Body of pancreas (tissue), 4 donors: ENCODE results near the gene RIC8A. TPM values are rescaled to one million over a fixed set of nuclear protein-coding genes. Genes with fewer than 3 reads are reported as not detected.

Source experiments
- ATAC-seq: fragments of 150-250 bp; one replicate; pipeline ENCODE4 v1.9.1; 2016
- DNase-seq, 4 donors: peaks; one replicate each; pipeline ENCODE4 v3.0.0-alpha.2; 2019
- H3K27ac ChIP-seq, 4 donors: fragments of 200-600 bp; sonication (generic); 1 replicate in 3 of 4; 2 replicates in 1 of 4; pipeline versions ENCODE4 v1.5.1 to v1.6.1; 2016 to 2019; ENCODE audit warnings: mild to moderate bottlenecking in 1 of 4, mixed read lengths in 1 of 4, moderate library complexity in 1 of 4
- H3K27me3 ChIP-seq, 2 donors: fragments of 200-600 bp; sonication (generic); one replicate each; pipeline ENCODE4 v1.6.0; 2016; ENCODE audit warnings: mild to moderate bottlenecking in 1 of 2
- H3K36me3 ChIP-seq, 2 donors: fragments of 200-600 bp; sonication (generic); replicated peaks in 1 of 2; 2 replicates each; pipeline ENCODE4 v1.5.1; 2016; ENCODE audit warnings: low read depth in 2 of 2; ENCODE audit not compliant: insufficient read depth in 1 of 2
- H3K4me1 ChIP-seq: fragments of 200-600 bp; sonication (generic); one replicate; pipeline ENCODE4 v1.6.0; 2016
- H3K4me3 ChIP-seq, 2 donors: fragments of 200-600 bp; sonication (generic); 1 replicate in 1 of 2; 2 replicates in 1 of 2; pipeline ENCODE4 v1.5.1; 2016 to 2019
- H3K9me3 ChIP-seq, 3 donors: fragments of 200-600 bp; sonication (generic); 1 replicate in 2 of 3; 2 replicates in 1 of 3; pipeline ENCODE4 v1.5.1; 2016
- CTCF ChIP-seq, 7 experiments: fragments of 450-650 bp in 4 of 7; fragments of 200-600 bp in 3 of 7; sonication (generic) in 3 of 7; IDR thresholded peaks; one replicate each; pipeline ENCODE4 v1.5.1; 2016 to 2019; ENCODE audit warnings: antibody characterized with exemption in 7 of 7
- POLR2A ChIP-seq, 3 donors: fragments of 450-650 bp; IDR thresholded peaks; one replicate each; pipeline ENCODE4 v1.6.1; 2016; ENCODE audit warnings: antibody characterized with exemption in 3 of 3, mild to moderate bottlenecking in 2 of 3
- WGBS, 2 donors: methylation state at CpG; one replicate each; pipeline ENCODE4 v1.1.5; 2017; 5-methylcytosine and 5-hydroxymethylcytosine counted together
- intact Hi-C: fragments of 100-400 bp; cut with DNase I; formaldehyde crosslinking; loops from one replicate; pipeline ENCODE4 v1.15.1; 2023
- total RNA-seq, 2 donors: library from RNA; depleted of rRNA; stranded (reverse); fragments of >200 nt; gene quantifications; one replicate each; pipeline ENCODE4 v1.1.0, GENCODE V29; 2016

The RIC8A gene
- total RNA-seq, 2 donors from 2014 or later, result 59.3 to 88.5 TPM

- no peak overlapping the region for H3K4me3 ChIP-seq
- H3K4me1 ChIP-seq, result no peaks in the 10 kb centered on the region
- WGBS, 2 donors, result 94 to 95% methylated on average over 10 of the region's 10 CpGs
- DNase-seq, result no peak
- no peak for TF ChIP-seq CTCF (IDR thresholded peaks at IDR 0.05)
- no peak for TF ChIP-seq POLR2A (IDR thresholded peaks at IDR 0.05)
- H3K27me3 ChIP-seq, result no peaks in the 10 kb centered on the region
- no peaks in the 10 kb centered on the region for H3K9me3 ChIP-seq
- H3K36me3 ChIP-seq, result no peaks in the 10 kb centered on the region
- no peak overlapping the region for H3K27ac ChIP-seq
- no peak for ATAC-seq
- intact Hi-C loops, result no loop called here
Measured at GRCh38 chr11:225734-226453, 18.4 kb downstream of the RIC8A start.

- intact Hi-C loops, result no loop called here
- 83 to 89% methylated on average over 6 of the region's 6 CpGs for WGBS, 2 donors
- H3K4me3 ChIP-seq, result no peak overlapping the region
- H3K36me3 ChIP-seq, result no peaks in the 10 kb centered on the region
- no peaks in the 10 kb centered on the region for H3K4me1 ChIP-seq
- TF ChIP-seq CTCF (IDR thresholded peaks at IDR 0.05) (no peak), POLR2A (IDR thresholded peaks at IDR 0.05) (no peak)
- H3K27ac ChIP-seq, result no peak overlapping the region
- no peak for ATAC-seq
- no peak for DNase-seq
- H3K27me3 ChIP-seq, result no peaks in the 10 kb centered on the region
- no peaks in the 10 kb centered on the region for H3K9me3 ChIP-seq
Measured at GRCh38 chr11:227824-228379, 20.4 kb downstream of the RIC8A start.

GRCh38 chr11:230431-230830, 22.9 kb downstream of the RIC8A start:
- no peaks in the 10 kb centered on the region for H3K9me3 ChIP-seq
- 92 to 97% methylated on average over 10 of the region's 10 CpGs for WGBS, 2 donors
- H3K27ac ChIP-seq, result no peak overlapping the region
- peaks cover 11% of the 10 kb centered on the region for H3K4me1 ChIP-seq
- ATAC-seq (no peak), DNase-seq (no peak)
- H3K4me3 ChIP-seq, result no peak overlapping the region
- H3K36me3 ChIP-seq, result no peaks in the 10 kb centered on the region
- intact Hi-C loops, result loop anchor here (10.0 kb wide), 1 partner anchor 134 kb away; the partner anchor contains the start of gene B4GALNT4
- H3K27me3 ChIP-seq, result no peaks in the 10 kb centered on the region
- TF ChIP-seq POLR2A (IDR thresholded peaks at IDR 0.05), result no peak
- no peak for TF ChIP-seq CTCF (IDR thresholded peaks at IDR 0.05)

- Histone ChIP-seq H3K4me3 (no peak overlapping the region), H3K27ac (no peak overlapping the region), H3K27me3 (no peaks in the 10 kb centered on the region), H3K9me3 (no peaks in the 10 kb centered on the region), H3K4me1 (peaks cover 21% of the 10 kb centered on the region), H3K36me3 (no peaks in the 10 kb centered on the region)
- no peak for DNase-seq
- no peak for ATAC-seq
- intact Hi-C loops, result loop anchor here (10.0 kb wide), 1 partner anchor 132 kb away; the partner anchor contains the start of gene B4GALNT4
- no peak for TF ChIP-seq CTCF (IDR thresholded peaks at IDR 0.05)
- no peak for TF ChIP-seq POLR2A (IDR thresholded peaks at IDR 0.05)
- WGBS, 2 donors, result 86 to 92% methylated on average over 20 of the region's 20 CpGs
Measured at GRCh38 chr11:232783-233565, 25.5 kb downstream of the RIC8A start.
